GM21723 (cell line): ENCODE results near the gene IPP.
"Not testable (repeated sequence)": the region's sequence is repeated elsewhere in the genome, so short reads cannot be mapped to it uniquely, and the experiment has no call there.

Source experiments
- ATAC-seq: cut with Tn5 transposase; IDR thresholded peaks from one replicate; pipeline ENCODE4 v1.9.1; 2021; ENCODE audit warnings: mild to moderate bottlenecking, moderate library complexity; ENCODE audit not compliant: unreplicated experiment

IPP gene

DNA sequence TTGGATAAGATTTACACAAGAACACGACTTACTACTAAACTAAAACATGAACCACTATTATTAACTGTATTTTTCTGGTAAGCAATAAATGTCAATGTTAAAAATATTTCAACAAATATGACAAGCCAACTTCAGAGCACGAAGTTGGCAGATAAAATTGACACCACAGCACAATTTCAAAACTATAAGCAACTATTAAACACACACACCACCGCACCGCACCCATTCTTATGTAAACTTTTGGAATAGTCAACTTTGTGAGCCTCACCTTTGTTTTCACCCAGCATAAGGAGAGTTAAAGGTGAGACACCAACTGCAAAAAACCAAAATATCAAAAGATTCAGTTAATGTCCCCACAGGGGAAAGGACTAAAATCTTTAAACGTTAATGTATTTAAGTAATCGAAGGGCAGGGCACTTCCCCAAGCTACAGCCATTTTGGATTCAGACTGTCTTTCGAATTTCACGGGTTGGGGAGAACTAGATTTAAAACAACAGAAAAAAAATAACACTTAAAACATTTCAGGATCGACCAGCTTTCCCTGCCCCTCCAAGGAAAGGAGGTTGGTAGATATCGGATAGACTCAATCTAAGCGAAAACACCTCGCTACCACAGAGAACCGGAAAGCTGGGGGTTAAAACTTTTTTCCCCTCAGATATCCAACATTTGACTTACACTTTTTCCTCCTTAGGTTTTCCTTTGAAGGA lies 65.0 kb downstream of the IPP start:
- ATAC-seq, result no peak

DNA sequence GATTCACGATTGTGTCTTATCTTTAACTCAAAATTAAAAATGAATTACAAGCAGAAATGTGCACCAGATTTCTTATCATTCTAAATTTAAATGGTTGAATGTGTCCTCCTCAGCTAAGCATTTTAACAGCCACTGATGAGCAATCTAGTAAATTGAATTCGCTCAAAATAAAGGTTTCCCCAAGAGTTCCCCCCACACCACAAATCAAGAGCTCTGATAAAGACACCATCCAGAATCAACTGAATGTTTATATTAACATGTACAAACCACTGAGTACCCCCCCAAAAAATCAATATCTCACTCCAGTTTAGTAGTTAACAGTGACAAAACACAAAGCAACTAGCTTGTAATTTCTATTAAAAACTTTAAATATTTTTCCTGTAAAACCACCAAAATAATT lies 66.1 kb downstream of the IPP start:
- ATAC-seq, result no peak

DNA sequence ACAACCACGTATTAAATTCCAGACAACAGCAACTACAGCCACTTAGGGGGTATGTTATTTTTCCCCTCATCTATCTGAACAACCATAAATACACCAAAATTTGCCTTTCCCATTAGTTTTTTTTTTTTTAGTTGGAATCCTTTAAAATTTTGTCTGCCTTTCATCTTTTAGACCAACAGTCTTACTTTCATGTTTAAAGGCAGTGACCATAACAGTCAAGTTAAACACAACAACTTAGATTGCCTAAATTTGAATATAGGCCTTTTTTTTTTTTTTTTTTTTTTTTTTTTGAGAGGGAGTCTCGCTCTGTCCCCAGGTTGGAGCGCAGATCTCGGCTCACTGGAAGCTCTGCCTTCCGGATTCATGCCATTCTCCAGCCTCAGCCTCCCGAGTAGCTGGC lies 67.5 kb downstream of the IPP start:
- ATAC-seq, result no peak

DNA sequence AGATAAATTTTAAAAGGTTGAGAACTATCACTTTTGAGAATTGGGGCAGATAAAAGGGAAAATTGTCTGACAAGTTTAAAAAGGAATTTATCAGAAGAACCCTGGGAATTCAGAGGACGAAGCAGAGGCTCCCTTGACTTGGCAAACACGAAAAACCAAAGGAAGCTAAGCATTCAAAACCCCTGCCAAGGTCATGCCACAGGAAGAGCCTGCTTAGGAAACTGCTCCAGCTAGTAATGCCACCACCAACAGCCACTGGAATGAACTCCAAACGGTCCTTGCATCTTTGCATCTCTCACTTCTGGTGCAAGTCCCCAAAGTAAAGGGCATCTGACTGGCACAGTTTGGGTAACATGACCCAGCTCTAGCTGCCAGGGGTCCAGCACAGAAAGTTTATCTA lies 71.3 kb downstream of the IPP start:
- no peak for ATAC-seq

DNA sequence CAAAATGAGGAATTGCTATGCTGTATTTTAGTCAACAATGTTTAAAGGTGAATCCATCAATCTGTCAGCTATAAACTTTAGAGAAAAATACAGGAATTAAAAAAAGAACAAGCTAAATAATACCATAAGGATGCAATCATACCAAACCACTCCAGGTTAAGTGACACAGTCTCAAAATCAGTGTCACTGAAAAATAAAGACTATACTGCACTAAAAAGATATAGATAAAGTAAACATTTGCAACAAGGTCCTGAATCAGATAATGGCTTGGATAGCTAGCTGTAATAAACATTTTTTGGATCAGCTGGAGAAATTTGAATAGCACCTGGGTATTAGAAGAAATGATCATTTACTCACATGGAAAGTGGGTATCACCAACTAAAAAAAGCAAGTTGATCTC lies 72.0 kb downstream of the IPP start:
- ATAC-seq, result no peak

DNA sequence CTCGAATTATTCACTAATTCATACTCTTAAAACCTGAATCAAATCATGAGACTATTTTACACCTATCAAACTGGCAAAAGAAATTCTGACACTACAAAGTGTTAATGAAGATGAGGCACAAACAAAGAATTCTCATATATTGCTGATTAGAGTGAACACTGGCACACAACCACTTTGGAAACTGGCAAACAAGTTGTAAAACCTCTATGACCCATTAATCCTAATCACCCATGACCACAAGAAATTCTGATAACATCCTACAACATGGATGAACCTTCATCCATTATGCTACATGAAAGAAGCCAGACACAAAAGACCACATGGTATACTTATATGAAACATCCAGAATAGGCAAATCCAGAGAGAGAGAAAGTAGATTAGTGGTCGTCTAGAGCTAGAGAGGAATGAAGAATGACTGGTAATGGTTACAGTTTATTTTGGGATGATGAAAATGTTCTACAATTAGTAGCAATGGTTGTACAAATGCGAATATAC lies 72.7 kb downstream of the IPP start:
- no peak for ATAC-seq

DNA sequence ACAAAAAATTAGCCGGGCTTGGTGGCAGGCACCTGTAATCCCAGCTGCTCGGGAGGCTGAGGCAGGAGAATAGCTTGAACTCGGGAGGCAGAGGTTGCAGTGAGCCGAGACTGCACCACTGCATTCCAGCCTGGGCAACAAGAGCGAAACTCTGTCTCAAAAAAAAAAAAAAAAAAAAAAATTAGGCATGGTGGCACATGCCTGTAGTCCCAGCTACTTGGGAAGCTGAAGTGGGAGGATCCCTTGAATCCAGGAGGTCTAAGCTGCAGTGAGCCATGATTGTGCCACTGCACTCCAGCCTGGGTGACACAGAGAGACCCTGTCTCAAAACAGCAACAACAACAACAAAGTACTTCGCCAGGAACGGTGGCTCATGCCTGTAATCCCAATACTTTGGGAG lies 73.9 kb downstream of the IPP start:
- ATAC-seq, result not testable (repeated sequence)

DNA sequence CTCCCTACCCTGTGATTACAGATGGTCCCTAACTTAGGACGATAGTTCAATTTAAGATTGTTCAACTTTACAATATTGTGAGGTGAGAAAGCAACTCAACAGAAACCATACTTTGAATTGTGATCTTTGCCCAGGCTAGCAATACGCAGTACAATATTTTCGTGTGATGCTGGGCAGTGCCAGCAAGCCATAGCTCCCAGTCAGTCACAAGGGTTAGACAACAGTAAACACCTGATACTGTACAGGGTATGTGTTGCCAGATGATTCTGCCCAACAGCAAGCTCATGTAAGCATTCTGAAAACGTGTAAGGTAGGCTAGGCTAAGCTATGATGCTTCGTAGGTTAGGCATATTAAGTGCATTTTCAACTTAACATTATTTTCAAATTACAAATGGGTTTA lies 76.0 kb downstream of the IPP start:
- no peak for ATAC-seq

DNA sequence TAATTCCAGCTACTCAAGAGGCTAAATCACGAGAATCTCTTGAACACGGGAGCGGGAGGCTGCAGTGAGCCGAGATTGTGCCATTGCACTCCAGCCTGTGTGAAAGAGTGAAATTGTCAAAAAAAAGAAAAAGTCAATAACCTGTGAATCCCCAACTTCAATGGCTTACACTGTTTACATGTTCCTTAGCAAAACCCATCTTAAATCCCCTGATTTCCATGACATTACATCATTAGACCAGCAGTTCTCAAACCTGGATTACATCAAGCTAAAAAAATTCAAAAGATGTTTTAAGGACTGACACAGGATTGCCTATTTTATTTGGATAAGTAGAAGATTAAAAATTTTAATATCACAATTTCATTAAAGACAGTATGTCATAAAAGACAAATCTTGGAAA lies 76.5 kb downstream of the IPP start:
- ATAC-seq, result no peak

DNA sequence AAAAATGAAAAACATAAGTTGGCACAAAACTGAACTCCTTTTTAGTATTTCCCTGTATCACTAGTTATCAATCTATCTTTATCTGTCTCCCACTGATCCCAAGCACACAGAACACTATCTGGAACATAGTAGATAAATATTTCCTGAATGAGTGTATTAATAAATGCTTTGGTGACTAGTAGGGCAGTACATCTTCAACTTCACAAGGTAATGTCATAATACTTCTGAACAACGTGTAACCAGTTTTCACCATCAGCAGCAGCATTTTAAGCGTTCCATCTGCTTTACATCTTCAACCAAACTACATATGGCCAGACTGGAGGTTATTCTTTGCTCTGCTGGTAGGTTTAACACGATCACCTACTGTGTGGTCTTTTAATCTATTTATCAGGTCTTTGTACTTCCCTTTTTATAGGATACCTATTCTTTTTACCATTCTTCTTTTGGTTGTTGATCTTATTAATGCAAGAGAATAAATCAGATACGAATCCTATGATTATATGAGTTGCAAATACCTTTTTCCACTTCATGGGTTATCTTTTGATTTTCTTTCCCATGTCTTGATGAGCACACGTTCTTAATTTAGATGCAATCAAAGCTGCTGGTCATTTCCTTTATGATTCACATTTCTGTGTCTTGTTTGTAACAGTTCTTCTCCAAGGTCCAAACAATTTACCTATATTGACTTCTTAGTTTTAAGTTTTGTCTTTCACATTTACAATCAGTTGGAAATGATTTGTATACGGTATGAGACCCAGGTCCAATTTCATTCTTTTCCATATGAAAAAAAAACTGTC lies 80.4 kb downstream of the IPP start:
- no peak for ATAC-seq

DNA sequence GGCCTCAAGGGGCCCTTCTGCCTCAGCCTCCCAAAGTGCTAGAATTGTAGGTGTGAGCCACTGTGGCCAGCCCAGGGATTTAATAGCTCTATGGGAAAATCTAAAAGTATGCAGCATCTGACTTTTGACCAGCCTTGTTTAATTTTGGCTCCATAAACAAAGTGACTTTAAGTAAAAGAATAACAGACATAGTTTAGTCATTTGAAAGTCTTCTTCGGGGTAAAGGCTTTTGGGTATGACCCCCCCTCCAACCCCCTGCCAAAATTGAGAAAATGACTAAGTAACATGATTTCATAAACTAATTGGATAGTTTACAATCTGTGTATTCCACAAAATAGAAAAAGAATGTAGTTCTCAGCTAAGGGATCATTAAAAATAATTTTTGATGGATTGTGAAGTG lies 81.1 kb downstream of the IPP start:
- ATAC-seq, result no peak

DNA sequence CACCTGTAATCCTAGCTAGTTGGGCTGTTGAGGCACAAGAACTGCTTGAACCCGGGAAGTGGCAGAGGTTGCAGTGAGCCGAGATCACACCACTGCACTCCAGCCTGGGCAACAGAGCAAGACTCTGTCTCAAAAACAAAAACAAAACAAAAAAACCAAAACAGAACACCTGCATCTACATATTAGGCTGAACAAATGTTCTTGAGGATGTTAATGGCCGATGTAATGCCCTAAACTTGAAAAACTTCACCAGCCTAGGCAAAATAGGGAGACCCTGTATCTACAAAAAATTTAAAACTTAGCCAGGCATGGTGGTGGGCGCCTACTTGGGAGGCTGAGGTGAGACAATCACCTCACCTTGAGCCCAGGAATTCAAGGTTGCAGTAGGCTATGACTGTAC lies 81.9 kb downstream of the IPP start:
- no peak for ATAC-seq

DNA sequence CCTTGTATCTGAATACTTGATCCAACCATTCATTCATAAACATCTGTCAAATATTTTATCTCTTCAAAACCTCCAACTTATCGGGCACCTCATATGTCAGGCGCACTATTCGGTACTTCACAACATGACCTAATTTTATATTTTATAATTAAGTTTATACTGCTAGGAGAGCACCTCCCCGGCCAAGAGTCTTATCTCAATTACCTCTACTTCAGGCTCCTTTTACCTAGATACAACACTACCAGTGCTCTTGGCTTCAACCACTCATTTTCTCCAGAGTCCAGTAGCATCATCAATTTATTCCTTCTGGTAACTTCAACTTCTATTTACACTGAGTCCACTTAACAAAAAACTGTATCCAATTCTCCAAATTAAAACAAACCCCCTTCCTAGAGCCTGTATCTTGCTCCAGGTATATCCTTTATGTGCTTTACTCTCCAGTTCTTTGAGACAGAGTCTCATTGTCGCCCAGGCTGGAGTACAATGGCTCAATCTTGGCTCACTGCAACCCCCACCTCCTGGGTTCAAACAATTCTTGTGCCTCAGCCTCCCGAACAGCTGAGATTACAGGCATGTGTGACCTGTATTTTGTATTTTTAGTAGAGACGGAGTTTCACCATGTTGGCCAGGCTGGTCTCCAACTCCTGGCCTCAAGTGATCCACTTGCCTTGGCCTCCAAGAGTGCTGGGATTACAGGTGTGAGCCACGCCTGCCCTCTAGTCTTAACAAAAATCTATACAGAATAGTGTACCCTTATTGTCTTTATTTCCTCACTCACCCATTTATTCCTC lies 82.9 kb downstream of the IPP start:
- ATAC-seq, result no peak

DNA sequence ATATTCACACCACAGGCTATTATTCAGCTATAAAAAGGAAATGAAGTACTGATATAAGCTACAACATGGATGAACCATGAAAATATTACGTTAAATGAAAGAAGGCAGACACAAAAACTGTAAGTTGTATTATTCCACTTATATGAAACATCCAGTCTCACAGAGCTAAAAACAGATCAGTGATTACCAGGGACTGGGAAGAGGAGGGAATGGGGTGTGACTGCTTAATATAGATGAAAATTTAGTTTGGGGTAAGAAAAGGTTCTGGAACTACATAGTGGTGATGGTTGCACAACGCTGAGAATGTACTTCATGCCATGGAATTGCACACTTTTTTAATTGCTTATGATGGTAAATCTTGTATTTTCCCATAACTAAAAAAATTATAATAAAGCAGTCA lies 83.6 kb downstream of the IPP start:
- ATAC-seq, result no peak

DNA sequence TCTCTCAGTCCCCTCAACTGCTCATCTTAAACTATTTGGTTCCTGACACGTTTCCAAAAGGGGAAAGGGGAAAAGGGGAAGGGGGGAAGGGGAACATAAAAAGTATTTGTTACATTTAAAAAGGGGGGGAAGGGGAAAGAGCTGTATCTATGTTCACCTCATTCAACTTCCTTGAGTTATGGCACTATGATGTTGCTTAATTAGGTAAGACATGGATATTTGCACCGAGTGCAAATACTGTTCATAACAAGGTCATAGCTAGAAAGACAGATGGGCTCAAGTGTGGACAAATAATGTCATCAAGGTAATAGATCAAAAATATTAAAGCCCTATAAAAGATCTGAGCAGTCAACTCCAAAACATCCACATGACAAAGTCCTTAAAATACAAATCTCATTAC lies 90.1 kb downstream of the IPP start:
- ATAC-seq, result no peak

DNA sequence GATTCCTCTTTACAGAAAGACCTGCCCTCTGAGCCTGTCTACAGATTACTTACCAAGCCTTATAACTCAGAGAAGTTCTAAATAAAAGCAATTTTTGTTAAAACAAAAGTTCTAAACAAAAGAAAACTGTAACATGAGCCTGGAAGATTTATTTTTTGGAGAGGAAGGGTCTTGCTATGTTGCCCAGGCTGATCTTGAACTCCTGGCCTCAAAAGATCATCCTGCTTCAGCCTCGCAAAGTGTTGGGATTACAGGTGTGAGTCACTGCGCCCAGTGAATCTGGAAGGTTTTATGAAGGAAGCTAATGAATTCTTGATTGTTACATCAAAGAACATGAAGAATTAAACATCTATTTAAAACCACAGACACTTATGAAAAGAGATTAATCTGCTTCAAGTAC lies 91.2 kb downstream of the IPP start:
- no peak for ATAC-seq

DNA sequence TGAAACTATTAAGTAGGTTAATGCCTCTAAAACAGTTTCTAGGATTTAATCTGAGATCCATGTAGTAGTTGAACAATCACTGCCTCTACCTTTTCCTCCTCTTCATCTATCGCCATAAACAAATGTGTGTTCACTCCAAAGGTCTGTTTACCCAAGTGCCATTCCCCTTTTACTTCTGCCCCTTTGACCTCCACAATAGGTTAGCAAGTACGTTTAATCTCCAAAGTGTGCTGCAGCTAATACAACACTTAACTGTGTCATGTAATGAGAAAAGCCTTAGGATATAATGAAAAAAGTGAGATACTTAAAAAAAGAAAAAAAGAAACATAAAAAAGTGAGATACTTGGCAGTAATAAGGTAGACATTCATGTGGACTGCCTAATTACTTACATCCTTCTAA lies 92.3 kb downstream of the IPP start:
- no peak for ATAC-seq

DNA sequence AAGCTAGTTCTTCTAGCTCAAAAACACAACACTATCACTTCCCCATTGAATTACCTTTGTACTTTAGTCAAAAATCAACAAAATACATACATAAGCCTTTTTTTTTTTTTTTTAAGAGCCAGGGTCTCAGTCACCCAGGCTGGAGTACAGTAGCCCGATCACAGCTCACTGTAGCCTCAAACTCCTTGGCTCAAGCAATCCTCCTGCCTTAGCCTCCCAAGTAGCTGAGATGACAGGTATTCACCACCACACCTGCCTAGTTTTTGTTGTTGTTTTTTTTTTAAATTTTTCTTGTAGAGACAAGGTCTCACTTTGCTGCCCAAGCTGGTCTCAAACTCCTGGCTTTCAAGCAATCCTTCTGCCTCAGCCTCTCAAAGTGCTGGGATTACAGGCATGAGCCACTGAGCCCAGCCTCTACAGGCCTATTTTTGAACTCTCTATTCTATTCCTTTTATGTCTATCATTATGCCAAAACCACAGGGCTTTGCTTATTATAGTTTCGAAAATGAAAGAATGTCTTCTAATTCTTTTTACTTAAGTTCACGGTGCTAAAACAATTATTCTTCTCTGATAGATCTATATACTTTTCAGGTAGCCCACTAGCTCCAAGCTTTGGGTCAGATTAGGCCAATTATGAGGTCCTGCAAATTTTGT lies 93.8 kb downstream of the IPP start:
- ATAC-seq, result no peak

DNA sequence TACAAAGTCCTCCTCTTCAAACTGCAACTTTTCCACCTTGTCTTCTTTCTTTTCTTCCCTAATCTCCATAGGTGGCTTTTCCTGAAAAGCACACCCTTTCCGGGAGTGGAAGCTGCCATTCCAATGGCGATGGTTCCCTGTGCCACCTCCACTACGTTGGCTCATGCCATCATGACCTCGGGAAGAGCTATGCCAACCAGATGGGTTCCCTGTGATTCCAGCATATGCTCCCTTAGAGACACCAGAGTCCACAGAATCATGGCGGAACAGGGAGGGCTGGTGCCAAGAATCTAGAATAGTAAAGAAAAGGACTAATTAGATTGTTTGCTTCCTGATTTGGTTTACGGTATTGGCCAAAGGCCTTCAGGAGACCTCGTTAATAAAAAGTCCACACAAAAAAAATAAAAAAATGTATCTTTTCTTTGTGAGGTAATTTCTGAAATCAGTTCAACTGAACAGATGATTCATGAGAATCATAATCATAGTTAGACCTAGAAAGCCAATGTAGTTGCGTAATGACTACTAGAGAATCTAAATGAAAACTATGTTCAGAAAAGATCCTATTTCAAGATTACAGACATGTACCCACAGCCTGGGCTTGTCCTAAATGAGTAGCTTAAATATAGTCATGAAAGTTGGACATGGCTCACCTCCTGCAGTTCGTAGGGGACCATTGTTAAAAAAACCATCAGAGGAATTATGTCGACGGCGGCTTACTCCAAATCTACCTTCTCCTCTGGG lies 95.7 kb downstream of the IPP start:
- no peak for ATAC-seq
